IMR-90 (cell line): Measurements from ENCODE around the gene MESP2. TPM values are rescaled to one million over a fixed set of nuclear protein-coding genes. Genes with fewer than 3 reads are reported as not detected.
A peak's percentile ranks its signal among the peaks of the same experiment; 100 is the strongest.

Experiments
- ATAC-seq: fragments of 200-7000 bp; cut with Tn5 transposase; 2 replicates; pipeline ENCODE4 v1.9.1; 2020; ENCODE audit warnings: low read depth, mild to moderate bottlenecking, moderate library complexity
- BruUV-seq: library from RNA; stranded (reverse); fragments of 400-500 nt; replicated peaks from 2 replicates; lab custom pipeline; 2021; lab: Mats Ljungman, UMichigan
- CTCF ChIA-PET: fragments of 300-600 bp; formaldehyde crosslinking; extraction: SDS; loops from one replicate; lab custom pipeline; 2021; ENCODE audit warnings: antibody characterized with exemption; lab: Yijun Ruan, JAX
- POLR2A ChIA-PET: fragments of 300-600 bp; sonication (Branson Sonifier 250); formaldehyde crosslinking; loops from one replicate; lab custom pipeline; 2022; ENCODE audit warnings: antibody characterized with exemption; ENCODE audit not compliant: unreplicated experiment; lab: Charles Lee
- DNase-seq: peaks from one replicate; pipeline ENCODE4 v3.0.0; 2013
- H2AFZ ChIP-seq: replicated peaks from 2 replicates; pipeline ENCODE3; 2013; ENCODE audit warnings: low read length, mild to moderate bottlenecking; ENCODE audit not compliant: poor library complexity
- H2AK5ac ChIP-seq: 2 replicates; pipeline ENCODE4 v1.6.1; 2013; ENCODE audit warnings: low read depth, low read length, inconsistent platforms
- H2AK9ac ChIP-seq: replicated peaks from 2 replicates; pipeline ENCODE3; 2013; ENCODE audit warnings: mild to moderate bottlenecking, low read depth, low read length, moderate library complexity; ENCODE audit not compliant: poor library complexity
- H2BK120ac ChIP-seq: 2 replicates; pipeline ENCODE4 v1.6.1; 2013; ENCODE audit warnings: low read depth, low read length, inconsistent platforms
- H2BK15ac ChIP-seq: 3 replicates; pipeline ENCODE4 v1.6.1; 2013; ENCODE audit warnings: low read depth, low read length, inconsistent platforms
- H2BK20ac ChIP-seq: 2 replicates; pipeline ENCODE4 v1.6.1; 2013; ENCODE audit warnings: low read depth, mild to moderate bottlenecking, inconsistent platforms, low read length, moderate library complexity
- H2BK5ac ChIP-seq: 2 replicates; pipeline ENCODE4 v1.6.1; 2013; ENCODE audit warnings: mild to moderate bottlenecking, low read depth, low read length, inconsistent platforms; ENCODE audit not compliant: poor library complexity, severe bottlenecking
- H3K14ac ChIP-seq: replicated peaks from 2 replicates; pipeline ENCODE4 v1.6.1; 2013; ENCODE audit warnings: low read depth, low read length, inconsistent platforms
- H3K18ac ChIP-seq: 2 replicates; pipeline ENCODE4 v1.6.1; 2013; ENCODE audit warnings: low read depth, low read length, control low read depth
- H3K23ac ChIP-seq: 2 replicates; pipeline ENCODE4 v1.6.1; 2013; ENCODE audit warnings: low read depth, low read length, inconsistent platforms
- H3K27ac ChIP-seq: 2 replicates; pipeline ENCODE4 v1.5.1; 2013; ENCODE audit warnings: mild to moderate bottlenecking, control low read depth, low read length; ENCODE audit not compliant: insufficient read depth
- H3K27me3 ChIP-seq: 2 replicates; pipeline ENCODE4 v1.6.1; 2013; ENCODE audit warnings: low read length; ENCODE audit not compliant: control insufficient read depth, insufficient read depth
- H3K36me3 ChIP-seq: 2 replicates; pipeline ENCODE4 v1.6.1; 2013; ENCODE audit warnings: low read length, mixed read lengths; ENCODE audit not compliant: control insufficient read depth, insufficient read depth
- H3K4ac ChIP-seq: 2 replicates; pipeline ENCODE4 v1.6.1; 2013; ENCODE audit warnings: low read depth, low read length, inconsistent platforms
- H3K4me1 ChIP-seq: 2 replicates; pipeline ENCODE4 v1.6.1; 2013; ENCODE audit warnings: low read length, mixed read lengths; ENCODE audit not compliant: control insufficient read depth, insufficient read depth
- H3K4me2 ChIP-seq: 2 replicates; pipeline ENCODE4 v1.6.1; 2013; ENCODE audit warnings: low read depth, mild to moderate bottlenecking, control low read depth, low read length, moderate library complexity
- H3K4me3 ChIP-seq: 2 replicates; pipeline ENCODE4 v1.5.1; 2013; ENCODE audit warnings: low read depth, mild to moderate bottlenecking, control low read depth, low read length, moderate library complexity; ENCODE audit not compliant: insufficient read depth
- H3K56ac ChIP-seq: 2 replicates; pipeline ENCODE4 v1.6.1; 2013; ENCODE audit warnings: low read length, inconsistent platforms; ENCODE audit not compliant: insufficient read depth; ENCODE audit errors: extremely low read depth
- H3K79me1 ChIP-seq, 2 experiments: 2 replicates each; pipeline ENCODE4 v1.6.1; 2013; ENCODE audit warnings: low read length in 2 of 2, inconsistent platforms in 1 of 2, low read depth in 1 of 2
- H3K9ac ChIP-seq: 2 replicates; pipeline ENCODE4 v1.6.1; 2013; ENCODE audit warnings: low read depth, low read length, control low read depth
- H3K9me1 ChIP-seq: 2 replicates; pipeline ENCODE4 v1.6.1; 2013; ENCODE audit warnings: low read length, inconsistent platforms; ENCODE audit not compliant: insufficient read depth
- H3K9me3 ChIP-seq: 2 replicates; pipeline ENCODE4 v1.6.1; 2013; ENCODE audit warnings: low read length; ENCODE audit not compliant: control insufficient read depth, insufficient read depth
- H4K20me1 ChIP-seq: 2 replicates; pipeline ENCODE4 v1.6.1; 2013; ENCODE audit warnings: low read length, inconsistent platforms; ENCODE audit not compliant: insufficient read depth
- H4K5ac ChIP-seq: 2 replicates; pipeline ENCODE4 v1.6.1; 2013; ENCODE audit warnings: mild to moderate bottlenecking, low read depth, low read length, control low read depth
- H4K8ac ChIP-seq, 2 experiments: 2 replicates each; pipeline ENCODE4 v1.6.1; 2013; ENCODE audit warnings: low read depth in 2 of 2, low read length in 2 of 2, control low read depth in 1 of 2, inconsistent platforms in 1 of 2
- H4K91ac ChIP-seq: 2 replicates; pipeline ENCODE4 v1.6.1; 2013; ENCODE audit warnings: low read depth, low read length, inconsistent platforms; ENCODE audit not compliant: insufficient read depth
- WGBS, 2 experiments: methylation state at CpG; one replicate each; pipeline versions ENCODE4 v1.1.5 to v1.1.7; 2013; ENCODE audit warnings: missing lambda C conversion rate in 2 of 2; ENCODE audit not compliant: insufficient read length in 1 of 2; ENCODE audit errors: extremely low coverage in 2 of 2; 5-methylcytosine and 5-hydroxymethylcytosine counted together
- dilution Hi-C: fragments of 300-500 bp; cut with HindIII; formaldehyde crosslinking; loops from one replicate; pipeline ENCODE4 v1.14.3; 2018; ENCODE audit warnings: low sequenced_read_pairs; ENCODE audit not compliant: unreplicated experiment
- in situ Hi-C: fragments of 300-500 bp; cut with MboI; formaldehyde crosslinking; loops from 3 replicates; pipeline ENCODE4 v1.14.3; 2019; ENCODE audit warnings: low sequenced_read_pairs, inconsistent platforms, mixed read lengths
- intact Hi-C: fragments of 100-400 bp; cut with micrococcal nuclease; formaldehyde crosslinking; loops from 2 replicates; pipeline ENCODE4 v1.10.0; 2022
- polyA plus RNA-seq, 3 experiments: library from polyadenylated mRNA; depleted of rRNA; stranded (reverse); fragments of >200 nt; gene quantifications; 2 replicates each; pipeline ENCODE4 v1.2.3, GENCODE V29; 2012; ENCODE audit warnings: low replicate concordance in 1 of 3
- total RNA-seq: library from RNA; depleted of rRNA; stranded (reverse); fragments of >200 nt; gene quantifications from 2 replicates; pipeline ENCODE4 v1.2.3, GENCODE V29; 2012
- TF ChIP-seq, protein P1 (sequence below): fragments of 150-350 bp; IDR thresholded peaks from 2 replicates; pipeline ENCODE4 v1.6.1; 2017; ENCODE audit warnings: mild to moderate bottlenecking, antibody characterized with exemption, low read length, low read depth
- TF ChIP-seq, protein P2 (sequence below): conservative IDR thresholded peaks from 2 replicates; pipeline ENCODE4 v1.5.1; 2012; ENCODE audit warnings: mild to moderate bottlenecking, low read depth, low read length, improper control_type of control experiment

The MESP2 gene
- total and polyA plus RNA-seq, 2 of the 4 experiments (the other 2 are of a cell fraction): 0.18 to 0.32 TPM

DNA sequence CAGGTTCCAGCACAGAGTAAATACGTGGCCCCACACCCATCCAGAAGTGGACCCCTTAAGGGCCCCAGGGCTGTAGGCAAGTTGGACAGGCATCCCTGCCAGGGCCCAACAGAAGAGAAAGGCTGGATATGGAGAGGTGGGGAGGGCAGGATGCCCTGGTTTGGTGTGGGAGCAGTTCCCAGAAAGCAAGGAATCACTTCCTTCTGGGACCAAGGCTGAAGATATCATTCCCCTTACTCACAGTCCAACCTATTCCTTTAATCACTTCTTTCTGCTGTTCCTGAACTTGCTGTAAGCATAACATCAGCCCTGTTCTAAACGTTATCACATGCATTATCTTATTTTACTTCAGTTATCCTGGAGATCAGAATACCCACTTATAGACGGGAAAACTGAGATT lies 6.1 kb upstream of the MESP2 start:
- in situ Hi-C loops: no loop called here

More for the DNA sequence above, 6.1 kb upstream of the MESP2 start:
- Histone ChIP-seq H3K23ac (no peak overlapping the region), H2BK20ac (peak overlapping the region; percentile 41; the same call in 1 of the 2 replicates), H3K56ac (no peak overlapping the region), H3K9me1 (0 out of 2 replicates have a peak, but pooled peaks cover 2% of the 10 kb centered on the region), H2BK5ac (no peak overlapping the region), H3K4me1 (peaks cover 14% of the 10 kb centered on the region), H3K79me1 (no peaks in the 10 kb centered on the region), H2BK120ac (peak overlapping the region; percentile 35; the same call in 1 of the 2 replicates), H3K27ac (no peak overlapping the region), H4K8ac (peak overlapping the region in 1 of 2 experiments; percentile 48; a peak in 1 of 4 replicates), H4K91ac (no peak overlapping the region), H3K36me3 (no peaks in the 10 kb centered on the region), H2BK15ac (no peak overlapping the region), H3K9me3 (no peaks in the 10 kb centered on the region), H3K4me2 (no peak overlapping the region), H2AFZ (peak overlapping the region; percentile 80), H3K27me3 (no peaks in the 10 kb centered on the region), H3K4ac (peak overlapping the region; percentile 37; the same call in 1 of the 2 replicates), H3K18ac (peak overlapping the region; percentile 24; the same call in 1 of the 2 replicates), H4K20me1 (no peaks in the 10 kb centered on the region), H2AK5ac (peak overlapping the region; percentile 19; the same call in 1 of the 2 replicates), H4K5ac (no peak overlapping the region), H3K9ac (no peak overlapping the region), H3K14ac (peak overlapping the region; percentile 28; the same call in 1 of the 2 replicates), H2AK9ac (peak overlapping the region; percentile 52), H3K4me3 (no peak overlapping the region)
- dilution Hi-C loops: loop anchor here (25.0 kb wide), 1 partner anchor 92 kb away; no protein-coding TSS in a partner anchor
- intact Hi-C loops: loop anchor here (5.0 kb wide), 1 partner anchor 77 kb away; no protein-coding TSS in a partner anchor
- ChIA-PET CTCF (interaction anchor here (0.9 to 1.2 kb wide), 2 partner anchors 9 to 118 kb away, joined by 3 to 4 read pairs; no protein-coding TSS in a partner anchor), POLR2A (no interaction called here)
- TF ChIP-seq, protein P1, sequence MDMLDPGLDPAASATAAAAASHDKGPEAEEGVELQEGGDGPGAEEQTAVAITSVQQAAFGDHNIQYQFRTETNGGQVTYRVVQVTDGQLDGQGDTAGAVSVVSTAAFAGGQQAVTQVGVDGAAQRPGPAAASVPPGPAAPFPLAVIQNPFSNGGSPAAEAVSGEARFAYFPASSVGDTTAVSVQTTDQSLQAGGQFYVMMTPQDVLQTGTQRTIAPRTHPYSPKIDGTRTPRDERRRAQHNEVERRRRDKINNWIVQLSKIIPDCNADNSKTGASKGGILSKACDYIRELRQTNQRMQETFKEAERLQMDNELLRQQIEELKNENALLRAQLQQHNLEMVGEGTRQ: no peak
- TF ChIP-seq, protein P2, sequence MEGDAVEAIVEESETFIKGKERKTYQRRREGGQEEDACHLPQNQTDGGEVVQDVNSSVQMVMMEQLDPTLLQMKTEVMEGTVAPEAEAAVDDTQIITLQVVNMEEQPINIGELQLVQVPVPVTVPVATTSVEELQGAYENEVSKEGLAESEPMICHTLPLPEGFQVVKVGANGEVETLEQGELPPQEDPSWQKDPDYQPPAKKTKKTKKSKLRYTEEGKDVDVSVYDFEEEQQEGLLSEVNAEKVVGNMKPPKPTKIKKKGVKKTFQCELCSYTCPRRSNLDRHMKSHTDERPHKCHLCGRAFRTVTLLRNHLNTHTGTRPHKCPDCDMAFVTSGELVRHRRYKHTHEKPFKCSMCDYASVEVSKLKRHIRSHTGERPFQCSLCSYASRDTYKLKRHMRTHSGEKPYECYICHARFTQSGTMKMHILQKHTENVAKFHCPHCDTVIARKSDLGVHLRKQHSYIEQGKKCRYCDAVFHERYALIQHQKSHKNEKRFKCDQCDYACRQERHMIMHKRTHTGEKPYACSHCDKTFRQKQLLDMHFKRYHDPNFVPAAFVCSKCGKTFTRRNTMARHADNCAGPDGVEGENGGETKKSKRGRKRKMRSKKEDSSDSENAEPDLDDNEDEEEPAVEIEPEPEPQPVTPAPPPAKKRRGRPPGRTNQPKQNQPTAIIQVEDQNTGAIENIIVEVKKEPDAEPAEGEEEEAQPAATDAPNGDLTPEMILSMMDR: no peak
- ATAC-seq (peak; percentile 43), DNase-seq (peak; percentile 70)
- no TSS peak for BruUV-seq
- WGBS, 2 experiments: 100% methylated on average over 1 of the region's 3 CpGs; no CpG with 5 or more reads in 1 of the 2 experiments
